HG02870 (cell line): ENCODE data around the gene CD274.
"Not testable (repeated sequence)": the region's sequence is repeated elsewhere in the genome, so short reads cannot be mapped to it uniquely, and the experiment has no call there.

Experiments used
- ATAC-seq: cut with Tn5 transposase; IDR thresholded peaks from one replicate; pipeline ENCODE4 v1.9.1; 2021; ENCODE audit warnings: mild to moderate bottlenecking, moderate library complexity; ENCODE audit not compliant: unreplicated experiment

CD274 gene

DNA sequence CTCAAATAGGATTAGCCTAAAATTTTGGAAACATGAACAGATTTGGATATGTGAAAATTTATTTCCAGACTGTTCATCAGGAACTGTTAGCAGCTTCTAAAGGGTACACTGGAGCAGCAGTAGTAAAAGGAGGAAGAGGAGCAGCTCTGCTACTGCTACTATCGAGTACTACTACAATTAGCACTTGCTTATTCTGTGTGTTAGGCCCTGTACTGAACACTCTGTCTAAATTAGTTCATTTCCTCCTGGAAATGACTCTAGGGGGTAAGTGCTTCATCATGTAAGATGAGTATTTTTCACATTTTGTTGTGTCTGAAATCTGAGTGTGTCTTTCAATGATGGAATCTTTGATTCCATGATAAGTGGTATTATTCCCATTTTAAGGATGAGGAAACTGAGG lies 9.8 kb downstream of the CD274 start:
- no peak for ATAC-seq

GRCh38 chr9:5464831-5465330 lies 14.5 kb downstream of the CD274 start:
- ATAC-seq: not testable (repeated sequence)

- no peak for ATAC-seq
Measured at GRCh38 chr9:5466005-5466404, 15.7 kb downstream of the CD274 start.

GRCh38 chr9:5466766-5467165 lies 16.4 kb downstream of the CD274 start:
- ATAC-seq: no peak

GRCh38 chr9:5468850-5469249 lies 18.5 kb downstream of the CD274 start:
- no peak for ATAC-seq

DNA sequence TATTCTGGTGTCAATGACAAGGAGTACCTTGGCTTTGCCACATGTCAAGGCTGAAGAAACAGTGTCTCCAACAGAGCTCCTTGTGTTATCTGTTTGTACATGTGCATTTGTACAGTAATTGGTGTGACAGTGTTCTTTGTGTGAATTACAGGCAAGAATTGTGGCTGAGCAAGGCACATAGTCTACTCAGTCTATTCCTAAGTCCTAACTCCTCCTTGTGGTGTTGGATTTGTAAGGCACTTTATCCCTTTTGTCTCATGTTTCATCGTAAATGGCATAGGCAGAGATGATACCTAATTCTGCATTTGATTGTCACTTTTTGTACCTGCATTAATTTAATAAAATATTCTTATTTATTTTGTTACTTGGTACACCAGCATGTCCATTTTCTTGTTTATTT lies 19.8 kb downstream of the CD274 start:
- ATAC-seq: no peak

DNA sequence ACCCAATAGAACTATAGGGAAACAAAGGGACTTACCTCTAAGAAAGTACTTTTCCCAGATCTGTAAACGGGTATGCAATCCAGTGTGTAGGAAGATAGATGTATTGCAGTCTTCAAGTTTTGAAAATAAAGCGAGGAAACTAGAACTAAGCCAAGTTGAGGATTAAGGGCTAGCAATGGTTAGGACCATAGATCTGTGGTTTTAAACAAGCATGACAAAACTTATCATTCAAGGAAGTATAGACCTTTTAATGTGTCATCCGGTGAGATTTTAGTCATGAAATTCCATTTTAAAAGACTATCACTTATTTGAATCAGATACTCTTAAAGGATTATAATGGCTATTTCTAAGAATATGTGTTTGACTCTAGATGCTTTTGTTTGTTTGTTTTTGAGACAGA lies 20.5 kb downstream of the CD274 start:
- no peak for ATAC-seq

DNA sequence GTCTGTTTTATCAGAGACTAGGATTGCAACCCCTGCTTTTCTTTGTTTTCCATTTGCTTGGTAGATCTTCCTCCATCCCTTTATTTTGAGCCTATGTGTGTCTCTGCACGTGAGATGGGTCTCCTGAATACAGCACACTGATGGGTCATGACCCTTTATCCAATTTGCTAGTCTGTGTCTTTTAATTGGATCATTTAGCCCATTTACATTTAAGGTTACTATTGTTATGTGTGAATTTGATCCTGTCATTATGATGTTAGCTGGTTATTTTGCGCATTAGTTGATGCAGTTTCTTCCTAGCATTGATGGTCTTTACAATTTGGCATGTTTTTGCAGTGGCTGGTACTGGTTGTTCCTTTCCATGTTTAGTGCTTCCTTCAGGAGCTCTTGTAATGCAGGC lies 25.3 kb downstream of the CD274 start:
- not testable (repeated sequence) for ATAC-seq

GRCh38 chr9:5478206-5478605 lies 27.9 kb downstream of the CD274 start:
- no peak for ATAC-seq

- peak; percentile 62 for ATAC-seq
Measured at GRCh38 chr9:5479994-5480694, 29.8 kb downstream of the CD274 start.

DNA sequence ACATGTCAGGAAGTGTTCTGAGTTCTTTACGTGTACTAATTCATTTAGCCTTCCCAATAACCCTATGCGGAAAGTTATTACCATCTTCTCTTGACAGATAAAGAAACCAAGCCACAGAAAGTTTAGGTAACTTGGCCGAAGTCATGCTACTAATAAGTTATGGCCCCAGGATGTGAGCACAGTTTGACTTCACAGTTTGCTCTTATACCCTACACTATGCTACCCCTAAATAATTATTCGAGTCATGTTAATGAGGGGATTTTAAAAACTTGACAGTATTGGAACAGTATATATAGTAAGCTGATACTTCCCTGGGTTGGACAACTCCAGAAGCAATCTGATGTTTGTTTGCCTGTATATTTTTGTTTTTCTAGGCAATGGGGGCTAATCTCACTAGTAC lies 30.6 kb downstream of the CD274 start:
- no peak for ATAC-seq

DNA sequence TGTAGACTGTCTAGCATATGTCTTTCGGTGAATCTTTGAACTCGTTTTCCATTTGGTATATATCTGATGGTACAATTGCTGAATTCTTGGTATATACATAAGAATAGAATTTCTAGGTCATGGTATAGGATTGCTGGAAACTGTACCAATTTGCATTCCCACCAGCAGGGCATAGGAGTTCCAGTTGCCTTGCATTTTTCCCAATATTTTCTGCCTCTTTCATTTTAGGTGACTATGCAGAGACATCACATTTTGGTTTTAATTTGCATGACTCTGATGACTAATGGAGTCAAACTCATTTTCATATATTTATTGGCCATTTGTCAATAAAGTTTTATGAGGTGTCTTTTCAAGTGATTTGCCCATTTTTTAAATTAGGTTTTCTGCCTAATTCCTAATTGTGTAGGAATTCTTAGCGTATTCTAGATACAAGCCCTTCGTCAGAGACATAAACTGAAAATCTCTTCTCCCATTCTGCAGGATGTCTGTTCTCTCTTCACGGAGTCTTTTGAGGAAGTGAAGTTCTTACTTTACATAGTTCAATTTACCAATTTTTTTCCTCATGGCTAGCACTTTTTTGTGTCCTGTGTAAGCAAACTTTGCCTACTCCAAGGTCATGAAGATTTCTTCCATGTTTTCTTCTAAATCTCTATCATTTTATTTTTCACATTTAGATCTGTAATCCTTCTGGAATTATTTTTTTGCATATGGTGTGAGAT lies 31.1 kb downstream of the CD274 start:
- no peak for ATAC-seq

GRCh38 chr9:5482194-5482593 lies 31.9 kb downstream of the CD274 start:
- ATAC-seq: no peak

DNA sequence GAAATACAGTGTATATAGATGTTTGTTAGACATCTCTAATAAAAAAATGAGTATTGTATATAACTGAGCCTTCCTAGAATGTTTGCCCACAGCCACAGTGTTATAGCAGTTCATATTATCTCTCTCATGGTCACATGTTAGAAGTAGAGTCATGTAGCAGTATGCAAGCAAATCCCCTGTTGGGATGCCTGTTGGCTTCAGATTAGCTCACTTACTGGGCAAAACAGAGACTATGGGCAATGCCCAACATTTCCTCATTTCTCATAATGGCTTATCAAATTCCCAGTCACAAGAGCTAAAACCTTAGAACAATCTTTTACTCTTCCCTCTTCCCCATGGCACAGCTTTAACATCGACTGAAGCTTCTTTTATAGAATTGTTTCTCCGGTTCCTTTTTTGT lies 33.0 kb downstream of the CD274 start:
- ATAC-seq: no peak

- no peak for ATAC-seq
Measured at GRCh38 chr9:5485378-5486085, 35.2 kb downstream of the CD274 start.

GRCh38 chr9:5486988-5487387 lies 36.6 kb downstream of the CD274 start:
- ATAC-seq: no peak

DNA sequence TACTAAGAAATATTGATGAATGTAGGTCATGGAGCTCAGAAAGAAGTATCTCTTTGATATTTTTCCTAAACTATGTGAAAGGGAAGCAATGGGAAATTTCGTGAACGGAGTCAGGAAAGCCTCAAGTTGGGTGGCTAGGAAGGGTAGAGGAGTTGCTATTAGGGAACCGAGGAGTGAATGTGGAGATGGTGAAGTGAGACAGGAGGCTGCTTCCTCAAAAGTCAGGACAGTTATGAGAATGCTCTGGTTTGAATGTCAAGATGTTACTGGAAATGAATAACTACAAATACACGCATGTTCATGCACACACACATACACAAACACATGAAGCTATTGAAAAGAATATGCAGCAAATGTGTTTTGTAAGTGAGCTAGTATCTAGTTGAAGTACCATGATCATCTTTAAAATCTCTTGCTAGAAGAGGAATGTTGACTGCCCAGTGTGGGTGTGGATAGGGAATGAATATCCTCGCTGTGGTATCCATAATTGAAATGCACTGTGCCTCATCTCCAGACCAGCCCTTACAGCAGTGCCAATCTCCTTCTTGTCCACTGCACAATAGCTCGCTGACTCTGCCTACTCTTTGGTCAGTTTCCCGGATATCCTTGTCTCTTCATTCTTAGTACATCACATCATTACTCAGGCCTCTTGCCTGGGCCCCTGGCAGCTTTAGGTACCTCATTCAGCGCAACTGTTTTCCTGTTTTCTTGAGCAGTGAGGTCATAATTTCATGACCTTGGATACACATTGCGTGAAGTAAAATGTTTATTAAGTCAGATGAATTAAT lies 38.1 kb downstream of the CD274 start:
- no peak for ATAC-seq

DNA sequence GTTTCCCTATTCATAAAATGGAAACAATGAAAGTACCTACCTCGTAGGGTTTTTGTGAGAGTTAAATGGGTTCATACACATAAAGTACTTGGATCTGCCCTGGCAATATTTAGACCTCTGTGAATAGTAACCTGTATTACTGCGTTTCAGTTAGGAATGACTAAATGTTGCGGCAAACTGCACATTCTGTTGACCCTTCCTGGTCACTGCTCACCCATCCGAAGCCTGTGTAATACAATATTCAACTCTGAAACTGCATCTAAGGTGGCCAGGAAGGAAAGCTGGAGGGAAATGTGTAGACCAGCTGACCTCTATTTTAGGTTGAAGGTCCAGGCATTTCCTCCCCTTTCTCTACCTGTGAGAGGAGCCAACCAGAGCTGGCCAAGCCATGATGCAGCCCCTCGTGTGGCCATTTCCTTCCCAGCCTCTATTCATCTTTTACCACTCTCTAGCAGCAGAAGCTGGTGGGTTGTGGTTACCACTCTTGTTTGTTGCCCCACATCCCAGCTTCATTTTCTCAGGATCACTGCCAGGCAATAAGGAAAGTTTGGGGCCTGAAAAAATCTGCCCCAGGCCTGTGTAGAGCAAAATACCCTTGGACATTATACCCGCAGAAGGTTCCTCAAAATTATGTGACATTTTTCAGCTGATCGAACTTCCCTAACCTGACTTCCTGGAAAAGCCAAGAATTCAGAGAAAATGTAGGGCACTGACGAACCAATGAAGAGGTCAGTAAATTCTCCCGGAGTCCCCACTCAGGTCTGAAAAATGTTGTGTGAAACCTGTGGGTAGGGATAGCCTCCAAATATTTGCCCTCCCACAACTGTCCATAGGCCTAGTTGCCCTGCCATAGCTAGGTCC lies 39.5 kb downstream of the CD274 start:
- no peak for ATAC-seq

GRCh38 chr9:5492965-5493678 lies 42.8 kb downstream of the CD274 start:
- no peak for ATAC-seq
